A549 treated with Mapracorat at 1 μM for 4 hours (cell line): ENCODE results near the gene PPIH. TPM values are rescaled to one million over a fixed set of nuclear protein-coding genes. Genes with fewer than 3 reads are reported as not detected.

ENCODE experiments used
- total RNA-seq: library from RNA; stranded (reverse); fragments of 200-300 nt; extraction: Qiagen RNA extraction; gene quantifications from 5 replicates; pipeline ENCODE4 v1.2.3, GENCODE V29; 2022

PPIH gene
- total RNA-seq = 58.6 to 73.0 TPM (median 63.3 TPM) in 5 replicates

GRCh38 chr1:42657981-42658876 is at the start of gene PPIH:
TSS of gene PPIH (plus strand) at chr1:42658423. CDS start at chr1:42658447, 24 bp downstream.

GRCh38 chr1:42681741-42682483 is 23.7 kb downstream of the PPIH start, which contains the start of gene YBX1:
TSS of gene YBX1 (plus strand) at chr1:42682418. CDS start at chr1:42682566, 148 bp downstream.

Other genes starting within 250 kb of the PPIH start
- 0.37 to 1.00 TPM (median 0.50 TPM) in 5 replicates for gene ZMYND12, start 202.4 kb upstream of the PPIH start, total RNA-seq
- gene PPCS, start 201.9 kb upstream of the PPIH start, total RNA-seq = 35.2 to 39.7 TPM (median 37.0 TPM) in 5 replicates
- 0.55 to 1.6 TPM (median 0.59 TPM) in 5 replicates for gene CCDC30, start 195.1 kb upstream of the PPIH start, total RNA-seq
- 734 to 809 TPM (median 780 TPM) in 5 replicates for gene YBX1, start 24.0 kb downstream of the PPIH start, total RNA-seq
- gene CLDN19, start 81.8 kb downstream of the PPIH start, total RNA-seq = not detected in 5 replicates
- gene P3H1, start 108.6 kb downstream of the PPIH start, total RNA-seq = 24.9 to 32.8 TPM (median 31.5 TPM) in 5 replicates
- gene C1orf50, start 108.8 kb downstream of the PPIH start, total RNA-seq = 3.2 to 4.6 TPM (median 3.9 TPM) in 5 replicates
- 0.06 to 0.32 TPM (median 0.12 TPM) in 4 of 5 replicates, not detected in the other for gene TMEM269, start 126.6 kb downstream of the PPIH start, total RNA-seq
- 3.4 to 4.3 TPM (median 3.6 TPM) in 5 replicates for gene ERMAP, start 158.7 kb downstream of the PPIH start, total RNA-seq
- 13.4 to 16.0 TPM (median 15.0 TPM) in 5 replicates for gene SVBP, start 159.0 kb downstream of the PPIH start, total RNA-seq
- gene ZNF691, start 188.2 kb downstream of the PPIH start, total RNA-seq = 6.0 to 7.9 TPM (median 6.5 TPM) in 5 replicates